K562 (cell line): ENCODE data around the gene LY6G6C. TPM values are rescaled to one million over a fixed set of nuclear protein-coding genes. Genes with fewer than 3 reads are reported as not detected.

Experiments
- ATAC-seq: fragments of 200-7000 bp; cut with Tn5 transposase; 3 replicates; pipeline ENCODE4 v1.9.1; 2020; ENCODE audit warnings: moderate library complexity
- BruUV-seq: library from RNA; stranded (reverse); fragments of 400-500 nt; replicated peaks from 2 replicates; lab custom pipeline; 2021; lab: Mats Ljungman, UMichigan
- CTCF ChIA-PET: fragments of 300-600 bp; formaldehyde crosslinking; extraction: SDS; loops from one replicate; lab custom pipeline; 2021; ENCODE audit warnings: low intra/inter-chr PET ratio; lab: Yijun Ruan, JAX
- POLR2A ChIA-PET: fragments of 300-600, 350-650 bp; sonication (Branson Sonifier 250); formaldehyde crosslinking; extraction: SDS; loops from one replicate; lab custom pipeline; 2021; ENCODE audit warnings: antibody characterized with exemption, inconsistent platforms; lab: Yijun Ruan, JAX
- DNase-seq, 4 experiments: peaks; one replicate each; pipeline versions ENCODE4 v3.0.0 to v3.0.0-alpha.2; 2011 to 2018; ENCODE audit warnings: low spot score in 3 of 4, mixed read lengths in 3 of 4; ENCODE audit errors: extremely low read depth in 1 of 4
- FAIRE-seq: peaks from 2 replicates; lab custom pipeline; 2011; peaks lifted over from hg19 to GRCh38; lab: Jason Lieb, UNC
- H2AFZ ChIP-seq: 2 replicates; pipeline ENCODE4 v1.6.0; 2011; ENCODE audit warnings: low read depth, low read length, control low read depth, inconsistent platforms
- H3K27ac ChIP-seq: fragments of 200-600 bp; 3 replicates; pipeline ENCODE4 v1.8.0; 2011; ENCODE audit warnings: low read depth, mild to moderate bottlenecking, control low read depth, inconsistent platforms, low read length, moderate library complexity, mixed read lengths; ENCODE audit errors: extremely low read depth
- H3K27me3 ChIP-seq, 2 experiments: fragments of 300-600 bp in 1 of 2; 2 replicates in 1 of 2; 3 replicates in 1 of 2; pipeline versions ENCODE4 v1.6.0 to v1.8.0; 2011; ENCODE audit warnings: inconsistent platforms in 2 of 2, low read length in 2 of 2, mild to moderate bottlenecking in 1 of 2, mixed read lengths in 1 of 2, moderate library complexity in 1 of 2; ENCODE audit not compliant: control insufficient read depth in 2 of 2, insufficient read depth in 2 of 2
- H3K36me3 ChIP-seq: fragments of 300-600 bp; 3 replicates; pipeline ENCODE4 v1.8.0; 2011; ENCODE audit warnings: mild to moderate bottlenecking, low read length, inconsistent platforms; ENCODE audit not compliant: control insufficient read depth, insufficient read depth
- H3K4me1 ChIP-seq, 2 experiments: fragments of 200-600 bp in 1 of 2; replicated peaks in 1 of 2; 2 replicates in 1 of 2; 3 replicates in 1 of 2; pipeline versions ENCODE4 v1.5.1 to v1.8.0; 2011; ENCODE audit warnings: inconsistent platforms in 2 of 2, low read length in 2 of 2, mild to moderate bottlenecking in 1 of 2, mixed read lengths in 1 of 2, moderate library complexity in 1 of 2; ENCODE audit not compliant: control insufficient read depth in 2 of 2, insufficient read depth in 2 of 2
- H3K4me2 ChIP-seq: 2 replicates; pipeline ENCODE4 v1.6.1; 2011; ENCODE audit warnings: low read length, control low read depth, inconsistent platforms, mixed read lengths; ENCODE audit not compliant: insufficient read depth
- H3K4me3 ChIP-seq: fragments of 200-600 bp; sonication (generic), shearing (Covaris generic); 2 replicates; pipeline ENCODE4 v1.5.1; 2016; ENCODE audit warnings: control low read depth, inconsistent platforms
- H3K79me2 ChIP-seq: fragments of 200-600 bp; 3 replicates; pipeline ENCODE4 v1.8.0; 2011; ENCODE audit warnings: low read length, inconsistent platforms; ENCODE audit not compliant: control insufficient read depth, insufficient read depth
- H3K9ac ChIP-seq, 2 experiments: 2 replicates each; pipeline versions ENCODE4 v1.6.0 to v1.6.1; 2011; ENCODE audit warnings: low read depth in 2 of 2, low read length in 2 of 2, control low read depth in 1 of 2, inconsistent platforms in 1 of 2, mild to moderate bottlenecking in 1 of 2, mixed read lengths in 1 of 2; ENCODE audit not compliant: insufficient read depth in 1 of 2
- H3K9me1 ChIP-seq: one replicate; pipeline ENCODE4 v1.6.0; 2011; ENCODE audit warnings: inconsistent platforms, mild to moderate bottlenecking, low read length, moderate library complexity; ENCODE audit not compliant: control insufficient read depth, insufficient read depth
- H3K9me3 ChIP-seq: replicated peaks from 2 replicates; pipeline ENCODE4 v1.5.1; 2011; ENCODE audit warnings: low read depth, low read length, inconsistent platforms; ENCODE audit not compliant: control insufficient read depth, insufficient read depth
- H4K20me1 ChIP-seq: replicated peaks from 2 replicates; pipeline ENCODE4 v1.6.1; 2011; ENCODE audit warnings: low read length, inconsistent platforms, mixed read lengths; ENCODE audit not compliant: control insufficient read depth, insufficient read depth
- BRF1 ChIP-seq: IDR thresholded peaks from 3 replicates; pipeline ENCODE4 v1.6.1; 2011; ENCODE audit warnings: borderline replicate concordance, mild to moderate bottlenecking; ENCODE audit not compliant: insufficient read length; ENCODE audit errors: extremely low read depth
- CBFA2T3 ChIP-seq: fragments of 450-650 bp; IDR thresholded peaks from 2 replicates; pipeline ENCODE4 v1.6.1; 2017
- CHD2 ChIP-seq: IDR thresholded peaks from 2 replicates; pipeline ENCODE4 v1.6.1; 2011; ENCODE audit warnings: low read depth, low read length
- ELF1 ChIP-seq: fragments of 200-800 bp; sonication (Bioruptor generic); IDR thresholded peaks from 2 replicates; pipeline ENCODE4 v1.6.1; 2016; ENCODE audit warnings: missing genetic modification characterization, missing compliant biosample characterization
- HMG20A ChIP-seq: fragments of 450-650 bp; formaldehyde crosslinking; conservative IDR thresholded peaks from 2 replicates; pipeline ENCODE4 v1.4.0; 2020; ENCODE audit warnings: mild to moderate bottlenecking, mixed read lengths
- HNRNPLL ChIP-seq: fragments of 200-400 bp; formaldehyde crosslinking; IDR thresholded peaks from 2 replicates; pipeline ENCODE4 v1.6.1; 2017; ENCODE audit warnings: low read length, low read depth, mild to moderate bottlenecking; ENCODE audit not compliant: poor library complexity, severe bottlenecking
- JUND ChIP-seq, 2 experiments: IDR thresholded peaks; 2 replicates in 1 of 2; 3 replicates in 1 of 2; pipeline ENCODE4 v1.6.1; 2011; ENCODE audit warnings: borderline replicate concordance in 2 of 2, low read depth in 2 of 2, low read length in 2 of 2, improper control_type of control experiment in 1 of 2, missing biosample characterization in 1 of 2, missing genetic modification characterization in 1 of 2, missing genetic modification reagents in 1 of 2
- MAFG ChIP-seq: fragments of 450-650 bp; conservative IDR thresholded peaks from 2 replicates; pipeline ENCODE4 v1.6.1; 2016; ENCODE audit warnings: missing genetic modification characterization, missing compliant biosample characterization
- MEF2D ChIP-seq: conservative IDR thresholded peaks from 2 replicates; pipeline ENCODE4 v1.6.1; 2016; ENCODE audit warnings: low read depth, missing genetic modification characterization, missing compliant biosample characterization
- NR2C1 ChIP-seq, 2 experiments: fragments of 450-650 bp; IDR thresholded peaks; 2 replicates each; pipeline ENCODE4 v1.6.1; 2017; ENCODE audit warnings: mild to moderate bottlenecking in 2 of 2, antibody characterized with exemption in 1 of 2, inconsistent platforms in 1 of 2, missing compliant biosample characterization in 1 of 2, missing genetic modification characterization in 1 of 2
- NR4A1 ChIP-seq, 2 experiments: fragments of 250-450 bp in 1 of 2; fragments of 450-650 bp in 1 of 2; sonication (Bioruptor Pico) in 1 of 2; IDR thresholded peaks; 2 replicates each; pipeline versions ENCODE4 v1.4.0 to v1.6.1; 2016 to 2020; ENCODE audit warnings: mild to moderate bottlenecking in 2 of 2, missing compliant biosample characterization in 1 of 2, missing genetic modification characterization in 1 of 2, moderate library complexity in 1 of 2
- PREB ChIP-seq: sonication (generic); formaldehyde crosslinking; IDR thresholded peaks from 2 replicates; pipeline ENCODE4 v1.8.1; 2023; ENCODE audit warnings: mild to moderate bottlenecking, missing genetic modification reagents
- SPI1 ChIP-seq: IDR thresholded peaks from 2 replicates; pipeline ENCODE4 v1.6.1; 2011; ENCODE audit warnings: low read depth, low read length, control low read depth, borderline replicate concordance
- TAF7 ChIP-seq: fragments of 450-650 bp; IDR thresholded peaks from 2 replicates; pipeline ENCODE4 v1.6.1; 2016; ENCODE audit warnings: missing genetic modification characterization, missing compliant biosample characterization
- TBL1XR1 ChIP-seq, 2 experiments: IDR thresholded peaks; 2 replicates each; pipeline ENCODE4 v1.6.1; 2012; ENCODE audit warnings: improper control_type of control experiment in 2 of 2, low read length in 2 of 2, mild to moderate bottlenecking in 1 of 2
- ZFP1 ChIP-seq: fragments of 450-650 bp; formaldehyde crosslinking; IDR thresholded peaks from 2 replicates; pipeline ENCODE4 v1.4.0; 2020; ENCODE audit warnings: mild to moderate bottlenecking, mixed read lengths
- ZNF146 ChIP-seq: IDR thresholded peaks from one replicate; pipeline ENCODE4 v1.6.1; 2018; ENCODE audit warnings: missing compliant biosample characterization; ENCODE audit not compliant: unreplicated experiment
- ZNF184 ChIP-seq: sonication (generic); formaldehyde crosslinking; IDR thresholded peaks from 2 replicates; pipeline ENCODE4 v1.5.0; 2020; ENCODE audit warnings: missing genetic modification reagents
- ZNF282 ChIP-seq: sonication (generic); formaldehyde crosslinking; IDR thresholded peaks from 2 replicates; pipeline ENCODE4 v1.8.1; 2023; ENCODE audit warnings: missing genetic modification reagents
- ZNF668 ChIP-seq: fragments of 250-450 bp; sonication (Bioruptor Pico); IDR thresholded peaks from 2 replicates; pipeline ENCODE4 v1.8.0; 2022; ENCODE audit warnings: mild to moderate bottlenecking, inconsistent platforms
- ZNF695 ChIP-seq: fragments of 450-650 bp; formaldehyde crosslinking; IDR thresholded peaks from 2 replicates; pipeline ENCODE4 v1.4.0; 2020; ENCODE audit warnings: mild to moderate bottlenecking, moderate library complexity
- ZNF696 ChIP-seq: fragments of 250-450 bp; sonication (Bioruptor Pico); conservative IDR thresholded peaks from 2 replicates; pipeline ENCODE4 v1.4.0; 2020; ENCODE audit warnings: mild to moderate bottlenecking, moderate library complexity
- WGBS: fragments of 100-300 bp; shearing (Covaris generic); methylation state at CpG from one replicate; pipeline ENCODE4 v1.1.6; 2016; ENCODE audit warnings: low coverage, mixed read lengths; ENCODE audit not compliant: insufficient coverage; ENCODE audit errors: missing lambda C conversion rate; 5-methylcytosine and 5-hydroxymethylcytosine counted together
- in situ Hi-C: fragments of 300-500 bp; cut with MboI; formaldehyde crosslinking; loops from 4 replicates; pipeline ENCODE4 v1.15.0; 2018; ENCODE audit warnings: inconsistent platforms, mixed read lengths
- intact Hi-C: fragments of 100-400 bp; cut with micrococcal nuclease; formaldehyde crosslinking; loops from 2 replicates; pipeline ENCODE4 v1.14.2; 2022
- polyA plus RNA-seq, 8 experiments: library from polyadenylated mRNA; depleted of rRNA in 4 of 8; stranded (reverse) in 5 of 8; unstranded in 3 of 8; fragments of >200 nt; fragmentation: Nextera tagmentation in 2 of 8; fragmentation: Illumina TruSeq in 1 of 8; extraction: Ambion mirVana in 2 of 8; extraction: Trizol in 1 of 8; gene quantifications; 2 replicates each; pipeline versions ENCODE4 v1.2.1 to v1.2.3, GENCODE V29; 2011 to 2014; ENCODE audit warnings: inconsistent platforms in 1 of 8, missing spikeins in 1 of 8
- total RNA-seq, 7 experiments: library from RNA; depleted of rRNA in 6 of 7; stranded (reverse); fragments of >200 nt in 6 of 7; fragmentation: Illumina TruSeq in 2 of 7; extraction: Trizol in 2 of 7; gene quantifications; 2 replicates each; pipeline versions ENCODE4 v1.2.1 to v1.2.3, GENCODE V29; 2011 to 2021; ENCODE audit warnings: low replicate concordance in 1 of 7

The LY6G6C gene
- total and polyA plus RNA-seq, 9 of the 15 experiments (the other 6 are each of a cell fraction or from before 2014, with no cell fraction given), result 0.06 to 0.20 TPM; not detected in 7

- H3K9ac ChIP-seq, result peak overlapping the region; percentile 99
- CTCF ChIA-PET, result interaction anchor here (0.5 kb wide), 1 partner anchor 129 kb away, joined by 4 read pairs; no protein-coding TSS in a partner anchor
- DNase-seq (peak; percentile 85 to 96 (median 90)), ATAC-seq (peak; percentile 48), FAIRE-seq (peak; percentile 86)
- intact Hi-C loops (loop anchor here (1.0 to 10.0 kb wide), 4 partner anchors 32 to 240 kb away; partner anchors contain the start of genes ABHD16A, DXO and VARS1), in situ Hi-C loops (no loop called here)
- no peaks in the 10 kb centered on the region for H3K9me3 ChIP-seq
- H2AFZ ChIP-seq, result no peak overlapping the region
- POLR2A ChIA-PET, result interaction anchor here (0.5 to 13.1 kb wide), 27 partner anchors 9 to 216 kb away, joined by 3 to 236 read pairs (median 4); partner anchors contain the start of genes ABHD16A, BAG6, C6orf47 and CSNK2B
- no peaks in the 10 kb centered on the region for H3K9me1 ChIP-seq
- H3K4me3 ChIP-seq, result peak overlapping the region; percentile 77
- H3K79me2 ChIP-seq, result peaks cover 79% of the 10 kb centered on the region
- H3K4me1 ChIP-seq, result peaks cover 43 to 54% of the 10 kb centered on the region in 2 experiments
- peaks cover 24% of the 10 kb centered on the region for H4K20me1 ChIP-seq
- under 1% methylated on average over 18 of the region's 18 CpGs for WGBS
- no peaks in the 10 kb centered on the region for H3K27me3 ChIP-seq
- H3K27ac ChIP-seq, result peak overlapping the region; percentile 95
- H3K4me2 ChIP-seq, result peak overlapping the region; percentile 100
- peaks cover 56% of the 10 kb centered on the region for H3K36me3 ChIP-seq
- BruUV-seq, result no TSS peak
- TF ChIP-seq ZFP1 (CRISPR knock-in tag), result no peak
- TF ChIP-seq NR2C1 (IDR thresholded peaks at IDR 0.05), result no peak
- no peak for TF ChIP-seq NR2C1 (tag; IDR thresholded peaks at IDR 0.05)
- peak; percentile 26 for TF ChIP-seq HNRNPLL
- TF ChIP-seq ZNF184 (CRISPR knock-in tag), result no peak
- TF ChIP-seq HMG20A (CRISPR knock-in tag), result no peak
- peak; percentile 51 for TF ChIP-seq MEF2D (tag)
- TF ChIP-seq NR4A1 (CRISPR knock-in tag; IDR thresholded peaks at IDR 0.05), result no peak
- TF ChIP-seq NR4A1 (tag; IDR thresholded peaks at IDR 0.05), result no peak
- peak; percentile 60 to 70; a peak in 3 of 4 replicates for TF ChIP-seq TBL1XR1 (IDR thresholded peaks at IDR 0.05; ENCODE audit: low read length in 2 of 2)
- TF ChIP-seq MAFG, result no peak
- peak; percentile 99 for TF ChIP-seq JUND (IDR thresholded peaks at IDR 0.05; ENCODE audit: borderline replicate concordance, low read depth, low read length)
- TF ChIP-seq JUND (tag; IDR thresholded peaks at IDR 0.05; ENCODE audit: borderline replicate concordance, low read depth, low read length), result peak; percentile 99
- peak; percentile 86 for TF ChIP-seq TAF7 (tag)
- TF ChIP-seq ZNF146 (CRISPR knock-in tag), result no peak
- no peak for TF ChIP-seq ELF1 (tag)
- TF ChIP-seq BRF1, result no peak
- no peak for TF ChIP-seq PREB (CRISPR knock-in tag)
- no peak for TF ChIP-seq CBFA2T3
- no peak for TF ChIP-seq ZNF695 (CRISPR knock-in tag)
- TF ChIP-seq ZNF282, result no peak
- TF ChIP-seq ZNF668 (CRISPR knock-in tag), result no peak
- 0 out of 2 replicates have a peak, but pooled peaks have one; percentile 21 for TF ChIP-seq ZNF696 (CRISPR knock-in tag)
- TF ChIP-seq CHD2, result peak; percentile 68
- TF ChIP-seq SPI1, result peak; percentile 79; the same call in 1 of the 2 replicates
These were observed 13.4 kb upstream of the LY6G6C start for GRCh38 chr6:31734821-31735406.
